GM19240 (cell line): Measurements from ENCODE around the gene MLLT3.

Source experiments
- DNase-seq: peaks from one replicate; pipeline ENCODE4 v3.0.0; 2011; ENCODE audit warnings: low spot score; ENCODE audit not compliant: insufficient read length

Gene MLLT3

DNA sequence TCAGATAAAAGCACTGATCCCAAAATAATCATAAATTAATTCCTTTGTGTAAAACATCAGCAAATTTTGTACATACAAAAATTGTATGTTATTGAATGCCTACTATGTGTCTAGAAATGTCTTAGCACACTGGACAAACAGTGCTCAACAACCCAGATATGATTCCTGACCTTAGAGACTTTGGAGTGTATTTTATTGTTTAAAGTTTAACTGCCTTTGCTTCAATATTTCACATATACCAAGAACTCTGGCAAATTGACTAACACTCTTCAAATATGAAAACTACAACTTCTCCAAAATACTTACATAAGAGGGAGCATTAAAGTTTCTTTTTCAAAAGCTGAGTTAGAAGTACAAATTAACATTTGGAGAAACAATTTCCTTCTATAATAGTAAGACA lies 231.9 kb downstream of the MLLT3 start:
- no peak for DNase-seq

GRCh38 chr9:20387062-20387461 lies 235.2 kb downstream of the MLLT3 start:
- no peak for DNase-seq

- DNase-seq = no peak
Observed at GRCh38 chr9:20384642-20385041, 237.7 kb downstream of the MLLT3 start.

DNA sequence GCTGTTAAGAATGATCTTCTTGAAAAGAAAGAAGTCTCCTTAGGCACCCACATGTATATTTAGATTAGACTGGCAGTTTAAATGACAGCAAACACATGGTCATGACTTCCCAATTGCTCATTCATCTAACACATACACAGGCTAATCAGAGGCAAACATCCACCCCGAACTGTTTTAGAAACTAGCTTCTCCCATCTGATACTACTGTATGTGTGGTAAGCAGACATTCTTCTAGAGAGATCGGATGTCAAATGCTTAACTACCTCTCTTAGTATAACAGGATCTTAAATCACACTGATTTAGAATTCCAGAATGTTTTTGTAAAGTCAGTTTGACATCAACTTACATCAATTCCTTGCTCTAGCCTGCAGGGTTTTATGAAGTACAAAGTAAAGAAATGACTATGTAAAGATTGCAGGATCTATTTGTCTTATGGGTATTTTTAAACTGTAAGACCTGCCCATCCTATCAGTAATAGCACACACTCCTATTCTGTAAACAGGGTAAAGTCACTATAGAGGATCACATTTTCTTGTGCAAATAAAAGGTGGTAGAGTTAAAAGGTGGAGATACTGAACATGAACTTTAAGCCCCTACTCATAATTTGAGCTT lies 239.7 kb downstream of the MLLT3 start:
- DNase-seq = no peak

DNA sequence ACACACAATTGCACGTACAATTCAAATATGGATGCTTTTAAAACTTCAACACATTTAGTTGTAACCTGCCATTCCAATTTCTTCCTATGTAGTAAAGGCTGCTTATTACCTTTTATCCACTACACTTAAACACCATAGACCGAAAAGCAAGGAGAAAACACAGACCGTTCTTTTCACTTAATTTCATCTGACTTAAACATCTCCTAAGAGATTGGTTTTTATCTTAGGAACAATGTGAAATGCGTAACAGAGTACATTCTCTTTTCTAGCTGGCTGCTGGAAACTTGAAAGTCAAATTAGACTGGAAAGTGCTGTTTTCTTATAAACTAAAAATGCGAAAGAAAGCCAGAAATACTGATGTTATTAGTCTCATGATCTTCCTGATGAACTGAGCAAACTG lies 241.8 kb downstream of the MLLT3 start:
- DNase-seq = no peak

DNA sequence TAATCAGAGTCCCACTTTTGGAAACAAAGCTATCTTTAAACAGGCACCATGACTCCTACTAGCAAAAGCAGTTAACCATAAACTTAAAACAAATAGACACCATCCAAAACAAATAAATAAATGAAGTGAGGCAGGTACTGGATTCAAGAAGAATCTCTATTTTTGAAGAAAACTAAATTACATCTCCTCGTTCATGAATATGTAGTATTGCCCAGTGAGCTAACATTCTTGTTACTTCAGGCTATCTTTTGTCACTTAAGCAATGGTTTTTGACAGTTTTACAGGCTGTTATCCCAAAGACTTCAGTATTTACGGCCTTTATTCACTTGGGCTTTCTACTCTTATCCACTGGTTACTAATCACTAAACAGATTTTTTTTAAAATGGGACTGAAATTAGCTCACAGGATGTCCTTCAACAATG lies 242.5 kb downstream of the MLLT3 start:
- no peak for DNase-seq

- DNase-seq = no peak
Observed at GRCh38 chr9:20378851-20379250, 243.4 kb downstream of the MLLT3 start.

DNA sequence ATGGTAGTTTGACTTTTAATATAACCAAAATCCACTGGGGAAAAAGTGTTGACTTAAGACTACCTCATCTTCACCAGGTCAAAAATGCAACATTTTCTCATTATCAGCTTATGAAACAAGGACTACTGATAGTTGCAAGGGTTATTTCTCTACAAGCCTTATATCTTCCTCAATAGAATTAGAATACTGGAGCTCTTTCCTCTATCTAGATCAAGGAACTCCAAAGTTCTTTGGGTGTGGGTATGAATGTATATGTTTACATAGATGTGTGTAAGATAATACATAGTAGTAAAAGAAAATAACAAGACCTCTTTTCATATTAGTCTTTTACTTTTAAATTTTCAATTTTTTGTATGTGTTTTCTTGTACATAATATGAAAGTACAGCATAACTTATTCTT lies 244.5 kb downstream of the MLLT3 start:
- DNase-seq = no peak

DNA sequence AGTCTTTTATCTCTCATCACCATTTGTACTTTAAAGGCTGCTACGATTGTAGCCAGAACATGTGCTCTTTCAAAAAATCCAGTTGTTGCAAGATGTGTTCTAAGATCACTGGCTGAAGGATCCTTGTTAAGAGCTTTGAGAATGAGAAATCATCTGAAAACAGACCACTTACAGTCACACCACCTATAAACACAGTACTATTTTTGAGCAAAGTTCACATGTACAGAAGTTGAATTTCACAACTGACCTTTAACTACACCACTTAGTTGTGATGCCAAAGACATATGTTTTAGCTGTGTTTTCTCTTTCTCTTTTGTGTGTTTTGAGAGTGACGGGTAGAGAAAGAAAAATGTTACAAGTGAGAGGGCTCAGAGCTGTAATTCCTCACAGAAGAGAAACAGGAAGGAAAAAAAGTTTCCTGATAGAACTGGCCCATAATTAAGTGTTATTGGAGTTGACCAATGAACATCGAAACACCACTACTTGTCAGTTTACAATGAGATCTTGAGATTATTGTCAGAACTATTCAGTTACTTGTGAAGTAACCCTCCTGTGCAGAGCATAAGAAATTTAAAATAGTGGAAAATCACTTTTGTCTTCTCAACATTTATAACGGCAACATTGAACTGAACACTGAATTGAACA lies 245.4 kb downstream of the MLLT3 start:
- DNase-seq = no peak

DNA sequence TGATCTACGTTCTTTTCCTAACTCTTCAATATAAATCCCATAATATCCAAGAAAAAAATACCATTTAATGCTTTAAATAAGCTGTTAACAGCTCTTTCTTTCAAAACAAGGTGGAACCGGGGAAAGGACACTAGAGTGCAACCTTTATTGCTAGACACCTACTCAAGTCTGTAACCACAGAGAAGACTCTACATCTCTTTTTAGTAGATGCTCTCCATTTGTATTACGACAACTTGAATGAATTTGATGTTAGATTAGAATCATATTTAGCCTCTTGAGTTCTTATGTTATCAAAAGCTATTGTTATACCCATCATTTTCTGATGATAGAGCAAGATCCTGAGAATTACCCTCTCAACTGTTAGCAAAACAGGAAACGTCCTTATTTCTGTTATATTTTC lies 246.3 kb downstream of the MLLT3 start:
- DNase-seq = no peak

- no peak for DNase-seq
Observed at GRCh38 chr9:20373263-20373662, 249.0 kb downstream of the MLLT3 start.

DNA sequence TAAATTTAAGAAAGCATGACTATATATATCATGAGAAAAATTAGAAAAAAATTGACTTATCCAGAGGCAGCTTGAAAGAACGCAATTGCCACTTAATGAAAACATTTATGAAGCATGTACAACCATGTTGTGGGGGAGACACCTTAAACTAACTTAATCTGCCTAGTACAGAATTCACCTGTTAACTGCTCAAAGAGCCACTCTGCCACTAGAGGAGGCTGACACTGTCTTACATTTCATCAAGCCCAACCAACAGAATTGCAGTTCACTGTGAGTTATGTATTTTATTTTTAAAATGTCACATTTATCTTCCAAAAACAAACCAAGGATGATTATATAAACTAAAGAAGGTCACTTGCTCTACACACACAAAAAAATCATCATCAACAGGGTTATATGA lies 252.9 kb downstream of the MLLT3 start:
- DNase-seq = no peak

DNA sequence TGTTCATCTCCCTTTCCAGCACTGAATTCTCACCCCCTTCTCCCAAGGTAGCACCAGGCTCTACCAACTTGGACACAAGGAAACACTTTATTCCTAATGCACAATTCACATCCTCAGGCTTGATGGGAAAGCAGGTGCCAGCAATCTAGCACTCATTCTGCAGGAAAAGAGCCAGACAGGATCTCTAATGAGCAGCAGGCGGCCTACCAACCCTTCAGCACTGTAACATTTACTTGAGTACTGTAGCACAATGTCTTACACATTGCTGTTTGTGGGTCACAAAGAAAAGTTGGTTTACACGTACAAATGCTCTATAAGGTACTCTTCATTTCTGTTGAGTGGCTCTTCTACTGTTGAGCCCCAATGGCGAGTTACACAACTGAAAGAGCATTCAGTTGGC lies 254.4 kb downstream of the MLLT3 start:
- DNase-seq = no peak

- no peak for DNase-seq
Observed at GRCh38 chr9:20364959-20365358, 257.3 kb downstream of the MLLT3 start.

GRCh38 chr9:20363233-20363632 lies 259.1 kb downstream of the MLLT3 start:
- no peak for DNase-seq

DNA sequence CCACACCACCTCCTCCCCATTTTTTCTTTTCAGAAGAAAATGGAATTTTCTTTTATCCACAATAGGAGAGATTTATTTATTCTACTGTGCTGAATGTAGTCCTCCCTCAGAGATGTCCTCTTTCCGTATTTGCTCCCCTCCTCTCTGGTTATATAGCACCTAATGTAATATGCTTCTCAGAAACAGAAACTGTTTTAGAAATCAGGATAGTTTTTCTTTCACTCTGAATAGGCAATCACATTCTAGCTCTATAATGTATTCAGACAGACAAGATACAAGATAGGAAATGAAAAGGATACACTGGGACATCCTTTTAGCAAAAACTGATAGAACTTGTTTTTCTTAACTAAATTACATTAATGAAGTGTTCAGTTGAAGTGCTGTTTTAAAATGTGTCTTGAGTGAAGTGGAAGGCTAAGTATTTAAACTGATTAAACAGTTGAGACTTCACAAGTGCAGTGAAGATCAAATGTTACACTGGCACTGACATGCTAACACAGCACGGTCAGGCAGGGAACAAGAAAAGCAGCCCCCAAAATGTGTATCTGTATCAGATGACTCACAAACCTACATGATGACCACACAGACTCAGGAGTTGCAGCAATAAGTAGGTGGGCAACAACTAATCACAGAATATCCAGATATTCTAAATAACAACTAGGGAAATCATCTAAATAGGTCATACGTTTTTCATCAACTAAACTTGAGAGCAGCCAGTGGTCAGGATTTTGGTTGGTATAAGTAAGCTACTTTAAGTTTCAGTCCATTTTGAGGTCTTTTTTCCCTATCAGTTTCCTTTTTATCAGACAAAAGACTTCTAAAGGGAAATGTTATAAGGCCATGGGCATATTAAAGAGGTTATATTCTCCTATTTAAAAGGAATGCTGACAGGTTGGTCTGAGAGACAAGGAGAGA lies 260.4 kb downstream of the MLLT3 start:
- no peak for DNase-seq

DNA sequence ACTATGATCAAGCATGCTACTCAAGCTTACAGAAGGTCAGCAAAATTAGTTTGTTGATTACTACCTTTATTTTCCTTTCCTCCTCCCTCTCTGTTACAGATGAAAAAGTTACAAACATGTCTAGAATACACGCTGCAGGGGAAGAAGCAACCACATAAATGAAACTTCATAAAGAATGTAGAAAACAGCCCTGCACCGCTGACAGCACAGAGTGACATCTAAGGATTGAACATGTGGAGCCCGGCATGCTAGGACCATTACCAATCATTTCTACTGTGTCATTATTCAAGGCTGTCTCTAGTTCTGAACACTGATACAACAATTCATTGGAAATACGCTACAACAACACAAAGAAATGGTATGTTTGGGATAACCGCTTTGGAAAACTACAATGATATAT lies 261.1 kb downstream of the MLLT3 start:
- no peak for DNase-seq

GRCh38 chr9:20358207-20358606 lies 264.1 kb downstream of the MLLT3 start:
- no peak for DNase-seq

DNA sequence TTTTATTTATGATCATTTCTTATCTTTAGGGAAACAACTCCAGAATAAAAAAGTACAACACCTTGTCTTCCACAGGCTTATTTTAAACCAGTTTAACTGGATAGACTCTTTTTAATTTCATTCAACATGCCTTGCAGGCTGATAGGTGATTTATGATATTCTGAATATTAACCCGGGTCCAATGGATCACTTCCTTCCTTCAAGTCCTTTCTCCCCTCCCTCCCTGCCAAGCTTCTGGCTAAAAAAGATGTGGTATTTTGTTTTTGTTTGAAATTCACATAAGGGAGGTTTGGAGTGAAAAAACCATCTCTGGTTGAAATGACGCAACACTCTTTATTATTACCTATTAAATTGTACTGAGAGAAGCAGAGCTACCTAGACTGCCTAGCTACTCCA lies 265.3 kb downstream of the MLLT3 start:
- no peak for DNase-seq

DNA sequence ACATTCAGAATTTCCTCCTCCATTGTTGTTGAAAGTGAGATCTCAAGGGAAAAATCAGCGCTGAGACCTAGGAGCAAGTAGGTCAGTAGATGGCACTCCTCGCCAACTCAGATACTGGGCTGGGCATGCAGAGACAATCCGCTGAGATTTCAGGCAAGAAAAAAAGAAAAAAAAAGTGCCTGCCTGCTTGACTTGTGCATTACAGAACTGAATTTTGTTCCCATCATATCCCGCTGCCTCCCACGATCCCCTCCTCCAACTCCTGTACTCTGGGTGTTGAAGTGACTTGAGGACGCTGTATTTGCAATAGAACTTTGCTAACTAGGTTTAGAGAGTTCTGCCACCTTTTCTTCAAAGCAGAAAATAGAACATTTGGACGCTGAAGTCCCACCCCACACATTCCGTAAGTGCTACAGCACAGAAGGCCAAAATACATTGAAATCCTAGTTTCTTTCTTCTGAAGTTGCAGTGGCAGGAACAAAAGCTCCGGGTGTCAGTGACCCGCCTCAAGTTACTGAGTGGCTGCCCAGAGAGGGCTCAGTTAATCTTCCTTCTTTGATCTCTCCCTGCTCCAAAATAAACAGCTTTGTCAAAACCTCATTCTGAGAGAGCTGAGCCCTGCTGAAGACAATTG lies 265.8 kb downstream of the MLLT3 start:
- no peak for DNase-seq

GRCh38 chr9:20355022-20355421 lies 267.3 kb downstream of the MLLT3 start:
- DNase-seq = no peak
